ENCODE data around the gene PDE9A. TPM values are rescaled to one million over a fixed set of nuclear protein-coding genes. Genes with fewer than 3 reads are reported as not detected.

The PDE9A gene
- total and polyA plus RNA-seq, 2 experiments from 2014 or later: 26.5 to 31.1 TPM

DNA sequence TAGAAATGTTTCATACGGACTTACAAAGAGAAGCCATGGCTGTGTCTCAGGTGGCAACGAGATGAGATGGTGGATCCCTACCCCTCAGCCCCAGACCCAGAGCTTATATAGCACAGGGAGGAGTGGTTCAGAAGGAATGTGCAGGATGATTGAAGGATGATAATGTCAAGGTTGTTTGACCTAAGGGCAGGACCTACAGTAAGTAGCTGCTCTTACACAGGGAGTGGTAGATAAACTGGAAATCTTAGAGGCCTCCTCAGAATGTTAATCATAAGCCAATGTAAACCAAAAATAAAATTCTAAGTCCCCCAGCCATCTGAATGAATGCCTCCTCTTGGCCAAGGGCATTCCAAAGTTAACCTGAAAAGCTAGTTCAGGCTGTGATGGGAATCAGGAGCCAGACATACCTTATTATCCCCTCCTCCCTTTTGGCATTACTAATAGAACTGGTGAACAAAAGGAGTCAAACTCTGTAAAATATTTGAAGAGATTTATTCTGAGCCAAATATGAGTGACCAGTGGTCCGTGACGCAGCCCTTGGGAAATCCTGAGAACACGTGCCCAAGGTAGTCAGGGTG is 45.8 kb upstream of the PDE9A start:
- DNase-seq (ENCODE audit: low spot score): no peak
- Histone ChIP-seq H3K27ac (ENCODE audit: low read depth) (no peak overlapping the region), H3K36me3 (ENCODE audit: insufficient read depth) (no peaks in the 10 kb centered on the region), H3F3A (replicated peaks; ENCODE audit: low read depth) (no peaks in the 10 kb centered on the region), H3K4me3 (no peak overlapping the region), H3K27me3 (ENCODE audit: insufficient read depth) (no peaks in the 10 kb centered on the region), H3K9me2 (ENCODE audit: insufficient read depth) (peaks cover 10% of the 10 kb centered on the region; the same call in 1 of the 2 replicates), H3K79me2 (replicated peaks; ENCODE audit: insufficient read depth) (no peaks in the 10 kb centered on the region), H3K4me2 (no peak overlapping the region), H3K4me1 (ENCODE audit: insufficient read depth) (no peaks in the 10 kb centered on the region), H4K20me1 (replicated peaks; ENCODE audit: insufficient read depth) (no peaks in the 10 kb centered on the region), H2AFZ (no peak overlapping the region)
- no peak overlapping the region for H3K27ac Mint-ChIP-seq
- no peak for ATAC-seq
- peaks cover 2% of the 10 kb centered on the region for H3K27me3 Mint-ChIP-seq (ENCODE audit: insufficient read depth, low read depth, poor library complexity)
- H3K4me3 Mint-ChIP-seq: no peak overlapping the region
- no peaks in the 10 kb centered on the region for H3K4me1 Mint-ChIP-seq
- no peak for TF ChIP-seq POLR2AphosphoS5 (IDR thresholded peaks at IDR 0.05; ENCODE audit: low read depth)
- TF ChIP-seq EZH2 (IDR thresholded peaks at IDR 0.05; ENCODE audit: low read depth, unreplicated experiment): no peak
- TF ChIP-seq, protein P1, sequence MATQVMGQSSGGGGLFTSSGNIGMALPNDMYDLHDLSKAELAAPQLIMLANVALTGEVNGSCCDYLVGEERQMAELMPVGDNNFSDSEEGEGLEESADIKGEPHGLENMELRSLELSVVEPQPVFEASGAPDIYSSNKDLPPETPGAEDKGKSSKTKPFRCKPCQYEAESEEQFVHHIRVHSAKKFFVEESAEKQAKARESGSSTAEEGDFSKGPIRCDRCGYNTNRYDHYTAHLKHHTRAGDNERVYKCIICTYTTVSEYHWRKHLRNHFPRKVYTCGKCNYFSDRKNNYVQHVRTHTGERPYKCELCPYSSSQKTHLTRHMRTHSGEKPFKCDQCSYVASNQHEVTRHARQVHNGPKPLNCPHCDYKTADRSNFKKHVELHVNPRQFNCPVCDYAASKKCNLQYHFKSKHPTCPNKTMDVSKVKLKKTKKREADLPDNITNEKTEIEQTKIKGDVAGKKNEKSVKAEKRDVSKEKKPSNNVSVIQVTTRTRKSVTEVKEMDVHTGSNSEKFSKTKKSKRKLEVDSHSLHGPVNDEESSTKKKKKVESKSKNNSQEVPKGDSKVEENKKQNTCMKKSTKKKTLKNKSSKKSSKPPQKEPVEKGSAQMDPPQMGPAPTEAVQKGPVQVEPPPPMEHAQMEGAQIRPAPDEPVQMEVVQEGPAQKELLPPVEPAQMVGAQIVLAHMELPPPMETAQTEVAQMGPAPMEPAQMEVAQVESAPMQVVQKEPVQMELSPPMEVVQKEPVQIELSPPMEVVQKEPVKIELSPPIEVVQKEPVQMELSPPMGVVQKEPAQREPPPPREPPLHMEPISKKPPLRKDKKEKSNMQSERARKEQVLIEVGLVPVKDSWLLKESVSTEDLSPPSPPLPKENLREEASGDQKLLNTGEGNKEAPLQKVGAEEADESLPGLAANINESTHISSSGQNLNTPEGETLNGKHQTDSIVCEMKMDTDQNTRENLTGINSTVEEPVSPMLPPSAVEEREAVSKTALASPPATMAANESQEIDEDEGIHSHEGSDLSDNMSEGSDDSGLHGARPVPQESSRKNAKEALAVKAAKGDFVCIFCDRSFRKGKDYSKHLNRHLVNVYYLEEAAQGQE (IDR thresholded peaks at IDR 0.05; ENCODE audit: unreplicated experiment): no peak
- no peak for TF ChIP-seq CREB1 (CRISPR knock-in tag; IDR thresholded peaks at IDR 0.05; ENCODE audit: low read depth)
- no peak for TF ChIP-seq NANOG (IDR thresholded peaks at IDR 0.05; ENCODE audit: borderline replicate concordance)
- TF ChIP-seq STAT1 (IDR thresholded peaks at IDR 0.05; ENCODE audit: unreplicated experiment): no peak
- TF ChIP-seq, protein P2, sequence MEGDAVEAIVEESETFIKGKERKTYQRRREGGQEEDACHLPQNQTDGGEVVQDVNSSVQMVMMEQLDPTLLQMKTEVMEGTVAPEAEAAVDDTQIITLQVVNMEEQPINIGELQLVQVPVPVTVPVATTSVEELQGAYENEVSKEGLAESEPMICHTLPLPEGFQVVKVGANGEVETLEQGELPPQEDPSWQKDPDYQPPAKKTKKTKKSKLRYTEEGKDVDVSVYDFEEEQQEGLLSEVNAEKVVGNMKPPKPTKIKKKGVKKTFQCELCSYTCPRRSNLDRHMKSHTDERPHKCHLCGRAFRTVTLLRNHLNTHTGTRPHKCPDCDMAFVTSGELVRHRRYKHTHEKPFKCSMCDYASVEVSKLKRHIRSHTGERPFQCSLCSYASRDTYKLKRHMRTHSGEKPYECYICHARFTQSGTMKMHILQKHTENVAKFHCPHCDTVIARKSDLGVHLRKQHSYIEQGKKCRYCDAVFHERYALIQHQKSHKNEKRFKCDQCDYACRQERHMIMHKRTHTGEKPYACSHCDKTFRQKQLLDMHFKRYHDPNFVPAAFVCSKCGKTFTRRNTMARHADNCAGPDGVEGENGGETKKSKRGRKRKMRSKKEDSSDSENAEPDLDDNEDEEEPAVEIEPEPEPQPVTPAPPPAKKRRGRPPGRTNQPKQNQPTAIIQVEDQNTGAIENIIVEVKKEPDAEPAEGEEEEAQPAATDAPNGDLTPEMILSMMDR (conservative IDR thresholded peaks at IDR 0.05; ENCODE audit: low read depth in 2 of 2): no peak
- no peak for TF ChIP-seq JUNB (IDR thresholded peaks at IDR 0.05; ENCODE audit: unreplicated experiment)
- no peak for TF ChIP-seq ZNF114 (CRISPR knock-in tag; IDR thresholded peaks at IDR 0.05)
- TF ChIP-seq EZH2phosphoT487 (IDR thresholded peaks at IDR 0.05; ENCODE audit: unreplicated experiment): no peak
- TF ChIP-seq, protein P3, sequence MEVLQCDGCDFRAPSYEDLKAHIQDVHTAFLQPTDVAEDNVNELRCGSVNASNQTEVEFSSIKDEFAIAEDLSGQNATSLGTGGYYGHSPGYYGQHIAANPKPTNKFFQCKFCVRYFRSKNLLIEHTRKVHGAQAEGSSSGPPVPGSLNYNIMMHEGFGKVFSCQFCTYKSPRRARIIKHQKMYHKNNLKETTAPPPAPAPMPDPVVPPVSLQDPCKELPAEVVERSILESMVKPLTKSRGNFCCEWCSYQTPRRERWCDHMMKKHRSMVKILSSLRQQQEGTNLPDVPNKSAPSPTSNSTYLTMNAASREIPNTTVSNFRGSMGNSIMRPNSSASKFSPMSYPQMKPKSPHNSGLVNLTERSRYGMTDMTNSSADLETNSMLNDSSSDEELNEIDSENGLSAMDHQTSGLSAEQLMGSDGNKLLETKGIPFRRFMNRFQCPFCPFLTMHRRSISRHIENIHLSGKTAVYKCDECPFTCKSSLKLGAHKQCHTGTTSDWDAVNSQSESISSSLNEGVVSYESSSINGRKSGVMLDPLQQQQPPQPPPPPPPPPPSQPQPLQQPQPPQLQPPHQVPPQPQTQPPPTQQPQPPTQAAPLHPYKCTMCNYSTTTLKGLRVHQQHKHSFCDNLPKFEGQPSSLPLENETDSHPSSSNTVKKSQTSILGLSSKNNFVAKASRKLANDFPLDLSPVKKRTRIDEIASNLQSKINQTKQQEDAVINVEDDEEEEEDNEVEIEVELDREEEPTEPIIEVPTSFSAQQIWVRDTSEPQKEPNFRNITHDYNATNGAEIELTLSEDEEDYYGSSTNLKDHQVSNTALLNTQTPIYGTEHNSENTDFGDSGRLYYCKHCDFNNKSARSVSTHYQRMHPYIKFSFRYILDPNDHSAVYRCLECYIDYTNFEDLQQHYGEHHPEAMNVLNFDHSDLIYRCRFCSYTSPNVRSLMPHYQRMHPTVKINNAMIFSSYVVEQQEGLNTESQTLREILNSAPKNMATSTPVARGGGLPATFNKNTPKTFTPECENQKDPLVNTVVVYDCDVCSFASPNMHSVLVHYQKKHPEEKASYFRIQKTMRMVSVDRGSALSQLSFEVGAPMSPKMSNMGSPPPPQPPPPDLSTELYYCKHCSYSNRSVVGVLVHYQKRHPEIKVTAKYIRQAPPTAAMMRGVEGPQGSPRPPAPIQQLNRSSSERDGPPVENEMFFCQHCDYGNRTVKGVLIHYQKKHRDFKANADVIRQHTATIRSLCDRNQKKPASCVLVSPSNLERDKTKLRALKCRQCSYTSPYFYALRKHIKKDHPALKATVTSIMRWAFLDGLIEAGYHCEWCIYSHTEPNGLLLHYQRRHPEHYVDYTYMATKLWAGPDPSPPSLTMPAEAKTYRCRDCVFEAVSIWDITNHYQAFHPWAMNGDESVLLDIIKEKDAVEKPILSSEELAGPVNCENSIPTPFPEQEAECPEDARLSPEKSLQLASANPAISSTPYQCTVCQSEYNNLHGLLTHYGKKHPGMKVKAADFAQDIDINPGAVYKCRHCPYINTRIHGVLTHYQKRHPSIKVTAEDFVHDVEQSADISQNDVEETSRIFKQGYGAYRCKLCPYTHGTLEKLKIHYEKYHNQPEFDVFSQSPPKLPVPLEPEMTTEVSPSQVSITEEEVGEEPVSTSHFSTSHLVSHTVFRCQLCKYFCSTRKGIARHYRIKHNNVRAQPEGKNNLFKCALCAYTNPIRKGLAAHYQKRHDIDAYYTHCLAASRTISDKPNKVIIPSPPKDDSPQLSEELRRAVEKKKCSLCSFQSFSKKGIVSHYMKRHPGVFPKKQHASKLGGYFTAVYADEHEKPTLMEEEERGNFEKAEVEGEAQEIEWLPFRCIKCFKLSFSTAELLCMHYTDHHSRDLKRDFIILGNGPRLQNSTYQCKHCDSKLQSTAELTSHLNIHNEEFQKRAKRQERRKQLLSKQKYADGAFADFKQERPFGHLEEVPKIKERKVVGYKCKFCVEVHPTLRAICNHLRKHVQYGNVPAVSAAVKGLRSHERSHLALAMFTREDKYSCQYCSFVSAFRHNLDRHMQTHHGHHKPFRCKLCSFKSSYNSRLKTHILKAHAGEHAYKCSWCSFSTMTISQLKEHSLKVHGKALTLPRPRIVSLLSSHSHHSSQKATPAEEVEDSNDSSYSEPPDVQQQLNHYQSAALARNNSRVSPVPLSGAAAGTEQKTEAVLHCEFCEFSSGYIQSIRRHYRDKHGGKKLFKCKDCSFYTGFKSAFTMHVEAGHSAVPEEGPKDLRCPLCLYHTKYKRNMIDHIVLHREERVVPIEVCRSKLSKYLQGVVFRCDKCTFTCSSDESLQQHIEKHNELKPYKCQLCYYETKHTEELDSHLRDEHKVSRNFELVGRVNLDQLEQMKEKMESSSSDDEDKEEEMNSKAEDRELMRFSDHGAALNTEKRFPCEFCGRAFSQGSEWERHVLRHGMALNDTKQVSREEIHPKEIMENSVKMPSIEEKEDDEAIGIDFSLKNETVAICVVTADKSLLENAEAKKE (CRISPR knock-in tag; IDR thresholded peaks at IDR 0.05): no peak
- peaks cover 2% of the 10 kb centered on the region; the same call in 1 of the 3 replicates for H3K36me3 Mint-ChIP-seq (ENCODE audit: low read depth)
- H3K9me3 Mint-ChIP-seq: peaks cover 38% of the 10 kb centered on the region; the same call in 2 of the 3 replicates
